Large intestine (tissue), 3 donors: ENCODE data around the gene GOLGA8J. TPM values are rescaled to one million over a fixed set of nuclear protein-coding genes. Genes with fewer than 3 reads are reported as not detected.
"Not testable (repeated sequence)": the region's sequence is repeated elsewhere in the genome, so short reads cannot be mapped to it uniquely, and the experiment has no call there.

Source experiments
- DNase-seq, 2 donors: peaks; one replicate each; pipeline versions ENCODE4 v3.0.0 to v3.0.0-alpha.2; 2013
- H3K27ac ChIP-seq: one replicate; pipeline ENCODE4 v1.5.1; 2013; ENCODE audit warnings: low read length
- H3K27me3 ChIP-seq: 2 replicates; pipeline ENCODE4 v1.6.1; 2013; ENCODE audit warnings: low read length; ENCODE audit not compliant: control insufficient read depth, insufficient read depth
- H3K36me3 ChIP-seq: 2 replicates; pipeline ENCODE4 v1.6.1; 2013; ENCODE audit warnings: low read length; ENCODE audit not compliant: control insufficient read depth, insufficient read depth
- H3K4me1 ChIP-seq: one replicate; pipeline ENCODE4 v1.6.1; 2013; ENCODE audit warnings: low read length; ENCODE audit not compliant: control insufficient read depth, insufficient read depth
- H3K4me3 ChIP-seq: one replicate; pipeline ENCODE4 v1.5.1; 2013; ENCODE audit warnings: low read length
- H3K9me3 ChIP-seq: one replicate; pipeline ENCODE4 v1.6.1; 2013; ENCODE audit warnings: mild to moderate bottlenecking, low read depth, low read length, moderate library complexity; ENCODE audit not compliant: control insufficient read depth
- WGBS: methylation state at CpG from one replicate; pipeline ENCODE4 v1.1.5; 2013; ENCODE audit warnings: low lambda C conversion rate; ENCODE audit not compliant: insufficient coverage; 5-methylcytosine and 5-hydroxymethylcytosine counted together
- polyA plus RNA-seq: library from polyadenylated mRNA; unstranded; fragments of 120-200 nt; gene quantifications from one replicate; pipeline ENCODE4 v1.2.1, GENCODE V29; 2013

Gene GOLGA8J
- polyA plus RNA-seq, 1 donor: 0.19 TPM

- H3K4me3 ChIP-seq: no peak overlapping the region
- no peak overlapping the region for H3K27ac ChIP-seq
- no peak for DNase-seq
- no peaks in the 10 kb centered on the region for H3K36me3 ChIP-seq
- no peaks in the 10 kb centered on the region for H3K27me3 ChIP-seq
- WGBS: no CpG with 5 or more reads among the region's 7 CpGs
- H3K9me3 ChIP-seq: no peaks in the 10 kb centered on the region
- no peaks in the 10 kb centered on the region for H3K4me1 ChIP-seq
Measured at GRCh38 chr15:30072630-30073029, 10.1 kb upstream of the GOLGA8J start.

GRCh38 chr15:30073915-30074314 lies 8.8 kb upstream of the GOLGA8J start:
- no peaks in the 10 kb centered on the region for H3K36me3 ChIP-seq
- H3K9me3 ChIP-seq: no peaks in the 10 kb centered on the region
- no peaks in the 10 kb centered on the region for H3K4me1 ChIP-seq
- no peak for DNase-seq
- WGBS: no CpG with 5 or more reads among the region's 4 CpGs
- no peak overlapping the region for H3K4me3 ChIP-seq
- H3K27me3 ChIP-seq: no peaks in the 10 kb centered on the region
- no peak overlapping the region for H3K27ac ChIP-seq

GRCh38 chr15:30080816-30081215 lies 1.9 kb upstream of the GOLGA8J start:
- not testable (repeated sequence) for H3K27me3 ChIP-seq, H3K9me3 ChIP-seq, H3K36me3 ChIP-seq, DNase-seq, H3K27ac ChIP-seq, H3K4me1 ChIP-seq, H3K4me3 ChIP-seq
- 83% methylated on average over 1 of the region's 5 CpGs for WGBS

GRCh38 chr15:30097827-30098226 lies 15.1 kb downstream of the GOLGA8J start:
- H3K36me3 ChIP-seq, H3K27ac ChIP-seq, H3K4me1 ChIP-seq, H3K9me3 ChIP-seq, H3K4me3 ChIP-seq, DNase-seq, H3K27me3 ChIP-seq: not testable (repeated sequence)
- WGBS: no CpG with 5 or more reads among the region's 8 CpGs

- not testable (repeated sequence) for H3K9me3 ChIP-seq, H3K4me3 ChIP-seq, H3K27ac ChIP-seq, H3K4me1 ChIP-seq, DNase-seq, H3K36me3 ChIP-seq, H3K27me3 ChIP-seq
- WGBS: no CpG with 5 or more reads among the region's 12 CpGs
Measured at GRCh38 chr15:30102890-30103289, 20.1 kb downstream of the GOLGA8J start.

- WGBS: no CpG with 5 or more reads among the region's 42 CpGs
- H3K27ac ChIP-seq, DNase-seq, H3K36me3 ChIP-seq, H3K9me3 ChIP-seq, H3K27me3 ChIP-seq, H3K4me3 ChIP-seq, H3K4me1 ChIP-seq: not testable (repeated sequence)
Measured at GRCh38 chr15:30103941-30104507, 21.3 kb downstream of the GOLGA8J start.

- no CpG with 5 or more reads among the region's 4 CpGs for WGBS
- H3K27ac ChIP-seq, H3K36me3 ChIP-seq, H3K27me3 ChIP-seq, H3K9me3 ChIP-seq, DNase-seq, H3K4me3 ChIP-seq, H3K4me1 ChIP-seq: not testable (repeated sequence)
Measured at GRCh38 chr15:30110591-30110990, 27.8 kb downstream of the GOLGA8J start.

GRCh38 chr15:30130066-30130465 lies 47.3 kb downstream of the GOLGA8J start:
- not testable (repeated sequence) for H3K9me3 ChIP-seq, H3K4me3 ChIP-seq, H3K4me1 ChIP-seq, H3K36me3 ChIP-seq, H3K27ac ChIP-seq, H3K27me3 ChIP-seq
- WGBS: no CpG with 5 or more reads among the region's 2 CpGs
- peak in 1 of 2 donors; percentile 0 for DNase-seq

- not testable (repeated sequence) for H3K27me3 ChIP-seq, H3K4me1 ChIP-seq, H3K9me3 ChIP-seq, H3K4me3 ChIP-seq, DNase-seq, H3K36me3 ChIP-seq, H3K27ac ChIP-seq
- no CpG with 5 or more reads among the region's 7 CpGs for WGBS
Measured at GRCh38 chr15:30134751-30135150, 52.0 kb downstream of the GOLGA8J start, which contains the start of gene GOLGA8T. Gene GOLGA8T (plus strand): TSS chr15:30135051. CDS start chr15:30135149, 98 bp downstream.
